Effector memory CD4-positive, alpha-beta T cell (primary cell): ENCODE measurements around the gene CACNA1C.

Source experiments
- DNase-seq, 3 donors: peaks; one replicate each; pipeline ENCODE4 v3.0.0-alpha.2; 2020
- H3K27ac ChIP-seq: 2 replicates; pipeline ENCODE4 v1.7.0; 2013; ENCODE audit warnings: mild to moderate bottlenecking, low read length, moderate library complexity; ENCODE audit not compliant: insufficient read depth, poor library complexity, severe bottlenecking
- H3K27me3 ChIP-seq: replicated peaks from 2 replicates; pipeline ENCODE4 v1.7.0; 2013; ENCODE audit warnings: mild to moderate bottlenecking, low read length; ENCODE audit not compliant: insufficient read depth, control insufficient read depth, poor library complexity, severe bottlenecking
- H3K36me3 ChIP-seq: 2 replicates; pipeline ENCODE4 v1.7.0; 2013; ENCODE audit warnings: mild to moderate bottlenecking, low read length, moderate library complexity; ENCODE audit not compliant: control insufficient read depth, insufficient read depth
- H3K4me1 ChIP-seq: 2 replicates; pipeline ENCODE4 v1.7.0; 2013; ENCODE audit warnings: low read length, mild to moderate bottlenecking; ENCODE audit not compliant: control insufficient read depth, insufficient read depth, poor library complexity, severe bottlenecking
- H3K4me3 ChIP-seq: 2 replicates; pipeline ENCODE4 v1.7.0; 2013; ENCODE audit warnings: low read length, low read depth, mild to moderate bottlenecking; ENCODE audit not compliant: insufficient read depth, poor library complexity, severe bottlenecking
- H3K9me3 ChIP-seq: 2 replicates; pipeline ENCODE4 v1.7.0; 2013; ENCODE audit warnings: mild to moderate bottlenecking, low read length, moderate library complexity; ENCODE audit not compliant: control insufficient read depth

CACNA1C gene

DNA sequence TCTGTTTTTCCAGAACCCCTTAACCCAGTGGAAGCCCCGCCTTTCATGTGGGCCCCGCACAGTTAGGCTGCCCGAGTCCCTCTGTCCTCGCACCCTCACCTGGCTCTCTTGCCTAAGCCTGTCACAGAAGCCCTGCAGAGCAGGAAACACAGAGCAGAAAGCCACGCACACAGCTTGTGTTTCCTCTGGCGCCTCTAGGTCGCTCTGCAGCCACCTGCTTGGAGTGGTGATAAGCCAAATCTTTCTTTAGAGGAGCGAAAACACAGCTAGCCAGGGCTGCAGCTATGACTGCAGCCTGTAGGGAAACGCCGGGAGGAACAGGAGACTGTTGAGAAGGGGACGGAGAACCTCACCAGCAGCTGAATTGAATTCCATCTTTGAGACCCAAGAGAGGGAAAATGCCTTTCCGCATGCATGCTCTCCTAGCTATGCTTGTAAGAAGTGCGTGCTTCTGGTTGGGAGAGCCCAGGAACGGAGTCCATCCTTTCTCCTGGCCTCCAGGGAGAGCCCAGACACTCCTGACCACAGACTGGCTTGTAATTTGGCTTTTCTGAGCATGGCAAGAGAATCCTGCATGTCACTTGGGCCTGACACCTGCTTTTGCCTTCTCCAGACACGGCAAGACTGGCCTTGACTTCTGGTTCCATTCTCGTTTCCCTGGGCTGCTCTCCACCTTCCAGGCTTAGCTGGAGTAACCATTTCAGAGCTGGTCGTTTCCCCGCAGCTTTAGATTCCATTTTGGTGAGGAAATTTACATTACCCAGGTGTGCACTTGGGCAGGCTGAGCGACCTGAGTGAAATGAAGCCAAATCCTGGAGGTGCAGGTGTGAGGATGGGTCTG, 301.6 kb downstream of the CACNA1C start:
- peaks cover 4% of the 10 kb centered on the region for H3K4me1 ChIP-seq
- no peak overlapping the region for H3K4me3 ChIP-seq
- H3K36me3 ChIP-seq, result no peaks in the 10 kb centered on the region
- no peak for DNase-seq
- no peaks in the 10 kb centered on the region for H3K27me3 ChIP-seq
- no peak overlapping the region for H3K27ac ChIP-seq
- no peaks in the 10 kb centered on the region for H3K9me3 ChIP-seq

DNA sequence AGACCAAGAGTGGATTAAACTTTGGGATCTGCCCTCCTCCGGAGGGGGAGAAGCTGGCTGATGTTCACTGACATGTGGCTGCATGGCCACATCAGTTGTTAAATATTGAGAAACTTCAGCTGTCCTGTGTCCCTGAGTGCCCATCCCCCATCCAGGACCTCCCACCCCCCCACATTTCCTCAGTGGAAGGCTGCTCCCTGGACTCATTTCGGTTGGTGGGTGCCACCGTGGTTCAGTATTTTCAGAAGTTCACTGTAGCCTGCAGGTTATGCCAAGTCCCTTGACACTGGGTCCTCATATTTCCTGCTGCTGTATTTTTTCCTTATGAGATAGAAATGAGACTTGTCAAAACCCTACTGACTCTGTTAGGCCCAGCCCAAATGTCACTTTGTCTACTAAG, 302.4 kb downstream of the CACNA1C start:
- no peak for DNase-seq
- Histone ChIP-seq H3K9me3 (no peaks in the 10 kb centered on the region), H3K4me1 (peaks cover 4% of the 10 kb centered on the region), H3K27ac (no peak overlapping the region), H3K36me3 (no peaks in the 10 kb centered on the region), H3K27me3 (no peaks in the 10 kb centered on the region), H3K4me3 (no peak overlapping the region)

DNA sequence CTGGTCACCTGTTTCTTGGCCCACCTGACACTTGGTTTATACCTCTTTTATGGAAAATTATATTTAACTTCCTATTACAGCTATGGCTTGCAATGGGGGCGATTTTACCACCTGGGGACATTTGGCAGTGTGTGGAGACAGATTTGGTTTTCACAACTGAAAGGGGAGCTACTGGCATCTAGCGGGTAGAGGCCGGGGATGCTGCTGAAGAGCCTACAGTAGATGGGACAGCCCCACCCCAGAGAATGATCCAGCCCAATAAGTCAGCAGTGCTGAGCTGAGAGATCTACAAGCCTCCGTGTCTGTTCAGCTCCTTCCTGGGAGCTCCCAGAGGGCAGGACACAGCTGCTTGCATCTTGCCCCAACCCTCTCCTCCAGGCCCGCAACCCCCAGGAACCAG, 302.8 kb downstream of the CACNA1C start:
- H3K36me3 ChIP-seq, result no peaks in the 10 kb centered on the region
- H3K9me3 ChIP-seq, result no peaks in the 10 kb centered on the region
- no peak overlapping the region for H3K27ac ChIP-seq
- no peak overlapping the region for H3K4me3 ChIP-seq
- H3K4me1 ChIP-seq, result peaks cover 4% of the 10 kb centered on the region
- no peaks in the 10 kb centered on the region for H3K27me3 ChIP-seq
- DNase-seq, result no peak

DNA sequence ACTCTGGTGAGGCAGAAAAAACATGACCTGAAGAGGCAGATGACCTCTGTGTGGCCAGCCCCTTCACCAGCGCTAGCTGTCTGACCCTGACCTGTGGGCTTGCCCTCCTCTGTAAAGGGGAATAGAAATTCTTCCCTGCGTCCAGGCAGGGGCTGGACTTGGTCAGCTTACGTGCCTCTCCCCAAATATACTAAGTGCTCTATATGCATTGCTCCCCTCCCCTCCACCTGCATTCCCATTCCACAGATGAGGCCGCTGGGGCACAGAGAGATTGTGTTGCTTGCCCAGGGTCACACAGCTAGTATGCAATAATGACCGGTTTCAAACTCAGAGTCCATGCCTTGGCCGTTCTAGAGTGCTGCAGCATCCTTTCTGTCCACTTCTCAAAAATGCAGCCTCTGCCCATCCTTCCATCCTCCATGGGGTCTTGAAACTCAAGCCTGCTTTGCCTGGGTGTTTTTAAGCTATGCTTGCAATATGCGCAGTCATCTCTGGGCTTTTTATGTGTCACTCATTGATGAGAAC, 303.9 kb downstream of the CACNA1C start:
- Histone ChIP-seq H3K9me3 (no peaks in the 10 kb centered on the region), H3K36me3 (no peaks in the 10 kb centered on the region), H3K27me3 (no peaks in the 10 kb centered on the region), H3K4me1 (peaks cover 4% of the 10 kb centered on the region), H3K4me3 (no peak overlapping the region), H3K27ac (no peak overlapping the region)
- no peak for DNase-seq

DNA sequence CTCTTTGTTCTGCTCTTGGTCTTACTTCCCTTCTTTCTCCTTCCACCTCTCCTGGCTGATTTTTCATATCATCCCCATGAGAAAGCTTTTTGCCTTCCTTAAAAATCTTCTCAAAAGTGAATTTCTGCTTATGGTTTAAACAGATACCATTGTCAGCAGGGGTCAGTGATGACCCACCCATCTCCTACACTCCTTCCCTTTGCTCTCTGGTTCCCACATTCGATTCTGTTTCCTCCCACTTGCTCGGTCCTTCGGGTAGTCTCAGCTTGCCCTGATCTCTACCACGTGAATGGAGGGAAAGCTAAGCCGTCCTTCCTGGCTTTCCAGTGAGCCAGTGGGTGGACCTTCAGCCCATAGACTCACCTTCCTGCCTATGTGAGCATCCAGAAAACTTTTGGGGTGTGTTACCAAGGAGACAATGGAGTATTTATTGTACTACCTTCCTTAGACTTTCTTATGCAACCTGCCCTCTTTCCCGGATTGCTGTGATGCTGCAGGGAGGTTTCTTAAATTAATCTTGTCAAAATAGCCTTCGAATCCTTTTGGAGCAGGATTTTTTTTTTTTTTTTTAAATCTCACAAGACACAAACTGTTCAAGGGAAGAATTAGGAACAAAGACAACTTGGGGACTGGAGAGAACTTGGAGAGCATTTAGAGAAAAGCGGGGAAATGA, 306.3 kb downstream of the CACNA1C start:
- Histone ChIP-seq H3K27me3 (no peaks in the 10 kb centered on the region), H3K27ac (no peak overlapping the region), H3K9me3 (no peaks in the 10 kb centered on the region), H3K4me3 (no peak overlapping the region), H3K36me3 (no peaks in the 10 kb centered on the region), H3K4me1 (peaks cover 4% of the 10 kb centered on the region)
- no peak for DNase-seq

DNA sequence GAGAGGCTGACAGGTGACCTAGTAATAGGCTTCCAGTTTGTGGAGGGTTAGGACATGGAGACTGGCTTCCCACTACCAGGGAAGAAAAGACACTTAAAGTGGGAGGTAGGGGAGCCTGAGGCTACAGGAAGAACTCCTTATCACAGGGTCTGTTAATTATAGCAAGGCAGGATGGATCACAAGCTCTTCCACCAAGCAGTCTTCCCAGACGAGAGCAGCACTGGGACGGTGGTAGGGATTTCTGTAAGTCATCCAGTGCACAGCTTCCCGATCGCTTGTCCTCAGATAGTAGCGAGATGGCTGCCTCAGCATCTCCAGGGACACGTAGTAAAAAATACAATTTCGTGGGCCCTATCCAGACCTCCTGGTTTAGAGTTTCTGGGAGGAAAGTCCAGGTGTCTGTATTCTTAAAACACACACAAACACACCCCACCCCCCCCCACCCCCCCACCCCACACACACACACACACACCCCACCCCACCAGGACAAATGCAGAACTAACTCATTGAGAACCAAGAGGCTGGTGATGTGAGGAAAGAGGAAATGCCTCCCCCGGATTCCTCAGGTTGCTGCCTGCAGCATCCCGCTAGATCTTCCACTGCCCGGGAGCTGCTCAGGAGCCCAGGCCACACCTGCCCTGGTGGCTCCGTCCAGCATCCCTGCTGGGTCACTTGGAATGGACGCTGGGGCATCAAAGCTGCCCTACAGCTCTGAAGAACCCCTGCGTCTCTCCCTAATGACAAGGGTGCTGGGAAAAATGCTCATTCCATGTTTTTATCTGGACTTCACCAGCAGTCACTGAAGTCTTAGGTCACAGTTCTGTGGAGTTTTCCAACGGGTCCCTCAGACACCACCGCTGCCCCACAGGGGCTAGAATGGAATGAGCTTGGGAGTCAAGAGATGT, 307.2 kb downstream of the CACNA1C start:
- Histone ChIP-seq H3K27me3 (no peaks in the 10 kb centered on the region), H3K36me3 (no peaks in the 10 kb centered on the region), H3K27ac (no peak overlapping the region), H3K4me3 (no peak overlapping the region), H3K9me3 (no peaks in the 10 kb centered on the region), H3K4me1 (peaks cover 4% of the 10 kb centered on the region)
- DNase-seq, result no peak

DNA sequence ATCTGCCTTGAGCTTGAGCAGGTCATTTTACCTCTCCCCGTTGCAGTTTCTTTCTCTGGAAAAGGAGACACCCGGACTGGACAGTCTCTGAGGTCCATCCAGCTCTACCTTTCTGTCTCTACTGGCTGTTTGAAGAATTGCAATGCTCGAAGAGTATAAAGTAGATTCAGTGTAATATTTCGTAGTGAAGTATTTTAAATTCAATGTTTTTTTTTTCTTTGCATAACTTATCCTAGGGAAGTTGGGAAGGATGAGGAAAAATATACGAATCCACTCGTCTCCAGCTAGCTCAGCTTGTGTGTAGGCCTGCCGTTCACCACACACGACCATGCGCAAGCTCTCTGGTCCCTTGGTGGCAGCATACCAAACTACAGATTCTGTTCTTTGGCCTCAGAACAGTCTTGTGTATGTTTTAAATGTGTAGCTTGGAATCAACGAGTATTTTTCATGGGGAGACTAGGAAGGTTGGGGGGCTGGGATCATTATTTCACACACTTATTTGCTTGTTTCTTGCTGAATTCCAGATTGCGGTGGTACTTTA, 307.9 kb downstream of the CACNA1C start:
- no peaks in the 10 kb centered on the region for H3K27me3 ChIP-seq
- H3K4me3 ChIP-seq, result no peak overlapping the region
- no peaks in the 10 kb centered on the region for H3K9me3 ChIP-seq
- peaks cover 4% of the 10 kb centered on the region for H3K4me1 ChIP-seq
- no peak for DNase-seq
- no peak overlapping the region for H3K27ac ChIP-seq
- no peaks in the 10 kb centered on the region for H3K36me3 ChIP-seq

DNA sequence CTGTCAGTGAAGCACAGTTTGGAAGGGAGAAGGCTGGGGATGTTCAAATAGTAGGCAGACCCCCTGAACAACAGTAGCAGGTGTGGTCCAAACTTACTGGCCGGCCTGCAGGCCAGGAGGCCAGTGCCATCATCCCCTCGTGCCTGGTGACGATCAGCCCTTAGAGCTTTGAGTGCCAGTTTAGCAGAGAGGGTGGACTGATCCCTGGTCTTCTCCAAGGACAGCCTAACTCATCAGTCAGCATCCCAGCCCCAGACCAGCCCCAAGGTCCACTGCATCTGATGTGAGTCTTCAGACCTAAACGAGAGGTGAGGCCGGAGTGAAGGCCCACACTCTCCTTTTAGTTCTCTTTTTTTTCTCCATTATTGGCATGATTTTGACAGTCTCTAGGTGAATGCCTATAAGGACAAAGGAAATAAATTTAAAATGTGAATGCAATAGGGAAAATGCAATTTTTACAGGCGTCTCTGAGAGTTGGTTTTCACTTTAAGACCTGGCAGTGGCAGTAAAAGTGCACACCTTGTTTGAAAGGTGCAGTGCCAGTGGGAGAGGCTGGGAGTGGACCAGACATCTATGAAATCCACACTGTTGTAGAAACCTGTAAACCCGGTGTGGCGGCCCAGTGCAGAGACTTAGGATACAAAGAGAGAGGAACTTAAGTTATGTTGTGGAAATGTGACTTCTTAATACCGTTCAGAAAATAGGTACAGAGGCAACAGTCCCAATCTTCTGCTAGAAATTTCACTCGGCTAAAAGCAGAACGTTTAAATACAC, 311.2 kb downstream of the CACNA1C start:
- DNase-seq, result no peak
- Histone ChIP-seq H3K4me1 (no peaks in the 10 kb centered on the region), H3K27ac (no peak overlapping the region), H3K9me3 (no peaks in the 10 kb centered on the region), H3K36me3 (no peaks in the 10 kb centered on the region), H3K4me3 (no peak overlapping the region), H3K27me3 (no peaks in the 10 kb centered on the region)

DNA sequence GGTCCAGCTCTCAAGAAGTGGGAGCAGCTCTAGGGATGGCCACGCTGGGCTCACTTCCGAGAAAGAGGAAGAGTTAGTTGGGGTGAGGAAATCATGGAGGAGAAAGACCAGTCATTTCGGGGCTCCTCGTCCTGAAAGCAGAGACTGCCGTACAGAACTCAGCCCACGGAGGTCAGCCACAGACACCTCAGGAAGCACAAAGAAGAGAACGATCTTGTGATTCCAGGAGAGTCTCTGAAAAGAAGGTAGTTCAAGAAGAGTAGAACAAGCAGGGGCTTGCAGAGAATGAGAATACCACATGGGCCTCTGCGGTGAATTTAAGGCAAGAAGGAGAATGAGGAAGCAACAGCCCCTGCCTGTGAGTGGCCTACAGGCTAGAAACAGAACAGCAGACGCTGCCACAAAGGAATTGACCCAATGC, 311.9 kb downstream of the CACNA1C start:
- Histone ChIP-seq H3K27me3 (no peaks in the 10 kb centered on the region), H3K36me3 (no peaks in the 10 kb centered on the region), H3K4me3 (no peak overlapping the region), H3K9me3 (no peaks in the 10 kb centered on the region), H3K4me1 (no peaks in the 10 kb centered on the region), H3K27ac (no peak overlapping the region)
- DNase-seq, result no peak
